NCI-H2227 (cell line): ENCODE data around the gene OR4X1.
"Not testable (repeated sequence)": the region's sequence is repeated elsewhere in the genome, so short reads cannot be mapped to it uniquely, and the experiment has no call there.

Experiments
- DNase-seq: peaks from one replicate; lab custom pipeline; 2025; ENCODE audit not compliant: unreplicated experiment; lab: John Stamatoyannopoulos, UW

OR4X1 gene

GRCh38 chr11:48263423-48263911 lies at the start of gene OR4X1:
Gene OR4X1, plus strand, starts transcription at chr11:48263861. Its CDS starts 0 bp downstream, at chr11:48263861.
- no peak for DNase-seq

- no peak for DNase-seq
Observed at GRCh38 chr11:48216510-48216909, 47.2 kb upstream of the OR4X1 start, which contains the start of gene OR4B1. Gene OR4B1, plus strand, starts transcription at chr11:48216810. Its CDS starts 0 bp downstream, at chr11:48216810.

GRCh38 chr11:48228761-48229160 lies 34.9 kb upstream of the OR4X1 start:
- DNase-seq = no peak

GRCh38 chr11:48230057-48230456 lies 33.6 kb upstream of the OR4X1 start:
- DNase-seq = not testable (repeated sequence)

- no peak for DNase-seq
Observed at GRCh38 chr11:48237727-48238126, 25.9 kb upstream of the OR4X1 start.

GRCh38 chr11:48242501-48242900 lies 21.2 kb upstream of the OR4X1 start:
- no peak for DNase-seq

- DNase-seq = no peak
Observed at GRCh38 chr11:48244804-48245203, 18.9 kb upstream of the OR4X1 start, which contains the start of gene OR4X2. Gene OR4X2, plus strand, starts transcription at chr11:48245104. Its CDS starts 0 bp downstream, at chr11:48245104.

GRCh38 chr11:48248902-48249301 lies 14.8 kb upstream of the OR4X1 start:
- DNase-seq = no peak

GRCh38 chr11:48261600-48261999 lies 2.1 kb upstream of the OR4X1 start:
- no peak for DNase-seq

- no peak for DNase-seq
Observed at GRCh38 chr11:48270621-48271020, 7.0 kb downstream of the OR4X1 start.

GRCh38 chr11:48272606-48273005 lies 8.9 kb downstream of the OR4X1 start:
- DNase-seq = no peak

GRCh38 chr11:48305923-48306322 lies 42.3 kb downstream of the OR4X1 start, which contains the start of gene OR4S1:
Gene OR4S1, plus strand, starts transcription at chr11:48306223. Its CDS starts 0 bp downstream, at chr11:48306223.
- no peak for DNase-seq

GRCh38 chr11:48307760-48308386 lies 44.2 kb downstream of the OR4X1 start:
- DNase-seq = peak; percentile 16

GRCh38 chr11:48313590-48313989 lies 49.9 kb downstream of the OR4X1 start:
- DNase-seq = not testable (repeated sequence)
